Measurements from ENCODE around the gene EDA. TPM values are rescaled to one million over a fixed set of nuclear protein-coding genes. Genes with fewer than 3 reads are reported as not detected.

Gene EDA
- total RNA-seq, 1 donor from 2014 or later, result 1.1 TPM

GRCh38 chrX:70062076-70062475, 446.2 kb downstream of the EDA start, which contains the start of gene OTUD6A:
Gene OTUD6A, plus strand, starts transcription at chrX:70062457. Its CDS starts 68 bp downstream, at chrX:70062525.
- Mint-ChIP-seq H3K4me1 (ENCODE audit: low read depth) (no peaks in the 10 kb centered on the region), H3K27ac (ENCODE audit: unreplicated experiment) (no peak within 1 kb of the TSS), H3K36me3 (ENCODE audit: low read depth) (no peaks in the 10 kb centered on the region), H3K9me3 (ENCODE audit: low read depth) (peaks cover 15% of the 10 kb centered on the region), H3K4me3 (ENCODE audit: unreplicated experiment) (no peak within 1 kb of the TSS), H3K27me3 (ENCODE audit: low read depth) (no peaks in the 10 kb centered on the region)
- TF ChIP-seq CTCF (IDR thresholded peaks at IDR 0.05), result no peak
- DNase-seq (ENCODE audit: low spot score), result no peak

- no peak overlapping the region for H3K27ac Mint-ChIP-seq (ENCODE audit: unreplicated experiment)
- no peaks in the 10 kb centered on the region for H3K4me1 Mint-ChIP-seq (ENCODE audit: low read depth)
- H3K4me3 Mint-ChIP-seq (ENCODE audit: unreplicated experiment), result no peak overlapping the region
- DNase-seq (ENCODE audit: low spot score), result no peak
- H3K36me3 Mint-ChIP-seq (ENCODE audit: low read depth), result no peaks in the 10 kb centered on the region
- H3K27me3 Mint-ChIP-seq (ENCODE audit: low read depth), result no peaks in the 10 kb centered on the region
- no peak for TF ChIP-seq CTCF (IDR thresholded peaks at IDR 0.05)
- H3K9me3 Mint-ChIP-seq (ENCODE audit: low read depth), result peaks cover 9% of the 10 kb centered on the region
Observed at GRCh38 chrX:70062961-70063550, 447.1 kb downstream of the EDA start.

- Mint-ChIP-seq H3K4me1 (ENCODE audit: low read depth) (no peaks in the 10 kb centered on the region), H3K9me3 (ENCODE audit: low read depth) (peaks cover 9% of the 10 kb centered on the region), H3K27ac (ENCODE audit: unreplicated experiment) (no peak overlapping the region), H3K4me3 (ENCODE audit: unreplicated experiment) (no peak overlapping the region), H3K36me3 (ENCODE audit: low read depth) (no peaks in the 10 kb centered on the region), H3K27me3 (ENCODE audit: low read depth) (no peaks in the 10 kb centered on the region)
- DNase-seq (ENCODE audit: low spot score), result no peak
- TF ChIP-seq CTCF (IDR thresholded peaks at IDR 0.05), result no peak
Observed at GRCh38 chrX:70066646-70067045, 450.7 kb downstream of the EDA start.

DNA sequence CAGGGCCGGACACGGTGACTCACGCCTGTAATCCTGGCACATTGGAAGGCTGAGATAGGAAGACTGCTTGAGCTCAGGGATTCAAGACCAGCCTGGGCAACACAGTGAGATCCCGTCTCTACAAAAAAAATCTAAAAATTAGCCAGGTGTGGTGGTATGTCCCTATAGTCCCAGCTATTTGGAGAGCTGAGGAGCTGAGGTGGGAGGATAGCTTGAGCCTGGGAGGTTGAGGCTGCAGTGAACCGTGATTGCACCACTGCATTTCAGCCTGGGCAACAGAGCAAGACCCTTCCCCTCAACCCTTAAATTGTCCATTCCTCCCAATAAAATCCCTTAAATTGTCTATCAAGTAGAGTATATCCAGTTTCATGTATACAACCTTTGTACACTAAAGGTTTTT, 463.4 kb downstream of the EDA start:
- no peak overlapping the region for H3K4me3 Mint-ChIP-seq (ENCODE audit: unreplicated experiment)
- peaks cover 10% of the 10 kb centered on the region for H3K9me3 Mint-ChIP-seq (ENCODE audit: low read depth)
- TF ChIP-seq CTCF (IDR thresholded peaks at IDR 0.05), result no peak
- no peak for DNase-seq (ENCODE audit: low spot score)
- no peaks in the 10 kb centered on the region for H3K36me3 Mint-ChIP-seq (ENCODE audit: low read depth)
- no peaks in the 10 kb centered on the region for H3K27me3 Mint-ChIP-seq (ENCODE audit: low read depth)
- H3K27ac Mint-ChIP-seq (ENCODE audit: unreplicated experiment), result no peak overlapping the region
- no peaks in the 10 kb centered on the region for H3K4me1 Mint-ChIP-seq (ENCODE audit: low read depth)

DNA sequence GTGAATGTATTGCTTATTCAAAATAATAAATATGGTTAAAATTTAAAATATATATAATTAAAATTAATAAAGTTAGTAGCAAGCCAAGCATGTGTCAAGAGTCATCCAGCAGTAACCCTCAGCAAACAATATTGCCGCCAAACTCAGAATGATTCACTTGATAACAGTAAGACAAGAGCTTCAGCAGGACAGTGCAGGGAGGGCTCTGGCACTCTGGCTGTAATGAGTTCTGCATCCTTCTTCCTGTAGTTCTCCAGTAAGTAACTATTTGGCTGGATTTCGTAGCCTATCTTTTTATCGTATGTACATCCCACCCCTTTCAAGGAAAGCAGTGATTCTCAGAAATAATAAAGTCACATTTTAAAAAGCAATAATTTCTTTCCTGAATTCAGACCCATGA, 464.0 kb downstream of the EDA start:
- DNase-seq (ENCODE audit: low spot score), result no peak
- H3K9me3 Mint-ChIP-seq (ENCODE audit: low read depth), result peaks cover 10% of the 10 kb centered on the region
- no peak overlapping the region for H3K27ac Mint-ChIP-seq (ENCODE audit: unreplicated experiment)
- TF ChIP-seq CTCF (IDR thresholded peaks at IDR 0.05), result no peak
- no peaks in the 10 kb centered on the region for H3K27me3 Mint-ChIP-seq (ENCODE audit: low read depth)
- no peaks in the 10 kb centered on the region for H3K36me3 Mint-ChIP-seq (ENCODE audit: low read depth)
- no peak overlapping the region for H3K4me3 Mint-ChIP-seq (ENCODE audit: unreplicated experiment)
- H3K4me1 Mint-ChIP-seq (ENCODE audit: low read depth), result no peaks in the 10 kb centered on the region

Data from chondrocyte (in vitro differentiated cells).